AG10803 (cell line): ENCODE data around the gene KANSL2.

Experiments used
- DNase-seq: peaks from one replicate; pipeline ENCODE4 v3.0.0; 2010; ENCODE audit warnings: low read depth
- H3K4me3 ChIP-seq: 2 replicates; pipeline ENCODE4 v1.5.1; 2011; ENCODE audit warnings: mild to moderate bottlenecking, low read length, control low read depth
- TF ChIP-seq, protein P1 (sequence below): conservative IDR thresholded peaks from 2 replicates; pipeline ENCODE4 v1.5.1; 2011; ENCODE audit warnings: mild to moderate bottlenecking, low read length, control low read depth, inconsistent platforms

The KANSL2 gene

DNA sequence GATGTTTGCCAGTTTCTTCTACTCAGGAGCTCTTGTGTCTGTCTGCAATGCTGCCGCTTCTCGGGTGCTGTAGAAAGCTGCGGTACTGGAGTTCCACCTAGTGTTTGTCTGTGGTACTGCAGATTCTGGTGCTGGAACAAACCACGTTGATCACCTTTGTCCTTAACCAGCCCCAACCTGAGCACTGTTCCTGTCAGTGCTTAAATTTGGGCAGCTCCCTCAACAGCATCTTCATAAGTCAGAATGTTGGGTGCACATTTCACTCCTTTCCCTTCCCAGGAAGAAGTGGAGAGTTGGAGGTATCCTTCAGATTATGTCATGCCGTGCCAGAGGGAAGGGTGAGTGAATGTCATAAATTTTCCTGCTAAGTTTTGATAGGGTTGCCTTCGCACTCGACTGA is 63.5 kb downstream of the KANSL2 start:
- TF ChIP-seq, protein P1, sequence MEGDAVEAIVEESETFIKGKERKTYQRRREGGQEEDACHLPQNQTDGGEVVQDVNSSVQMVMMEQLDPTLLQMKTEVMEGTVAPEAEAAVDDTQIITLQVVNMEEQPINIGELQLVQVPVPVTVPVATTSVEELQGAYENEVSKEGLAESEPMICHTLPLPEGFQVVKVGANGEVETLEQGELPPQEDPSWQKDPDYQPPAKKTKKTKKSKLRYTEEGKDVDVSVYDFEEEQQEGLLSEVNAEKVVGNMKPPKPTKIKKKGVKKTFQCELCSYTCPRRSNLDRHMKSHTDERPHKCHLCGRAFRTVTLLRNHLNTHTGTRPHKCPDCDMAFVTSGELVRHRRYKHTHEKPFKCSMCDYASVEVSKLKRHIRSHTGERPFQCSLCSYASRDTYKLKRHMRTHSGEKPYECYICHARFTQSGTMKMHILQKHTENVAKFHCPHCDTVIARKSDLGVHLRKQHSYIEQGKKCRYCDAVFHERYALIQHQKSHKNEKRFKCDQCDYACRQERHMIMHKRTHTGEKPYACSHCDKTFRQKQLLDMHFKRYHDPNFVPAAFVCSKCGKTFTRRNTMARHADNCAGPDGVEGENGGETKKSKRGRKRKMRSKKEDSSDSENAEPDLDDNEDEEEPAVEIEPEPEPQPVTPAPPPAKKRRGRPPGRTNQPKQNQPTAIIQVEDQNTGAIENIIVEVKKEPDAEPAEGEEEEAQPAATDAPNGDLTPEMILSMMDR = peak; percentile 100
- DNase-seq = peak; percentile 72
- H3K4me3 ChIP-seq = no peak overlapping the region

DNA sequence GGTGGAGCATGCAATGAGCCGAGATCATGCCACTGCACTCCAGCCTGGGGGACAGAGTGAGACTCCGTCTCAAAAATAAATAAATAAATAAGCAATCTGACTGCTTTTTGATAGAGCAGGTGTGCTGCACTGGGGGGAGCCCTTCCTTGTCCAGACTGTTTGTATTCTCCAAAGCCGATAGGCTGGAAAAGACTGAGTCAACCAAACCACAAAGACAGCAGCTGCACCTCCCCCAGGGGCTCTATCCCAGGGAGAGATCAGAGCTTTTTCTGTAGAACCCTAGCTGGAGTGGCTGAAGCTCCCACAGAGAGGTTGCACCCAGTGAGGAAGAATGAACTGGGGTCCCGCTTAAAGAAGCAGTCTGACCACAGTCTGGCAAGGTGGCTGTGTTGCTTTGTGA is 66.4 kb downstream of the KANSL2 start:
- H3K4me3 ChIP-seq = no peak overlapping the region
- TF ChIP-seq, protein P1 = no peak
- DNase-seq = no peak

DNA sequence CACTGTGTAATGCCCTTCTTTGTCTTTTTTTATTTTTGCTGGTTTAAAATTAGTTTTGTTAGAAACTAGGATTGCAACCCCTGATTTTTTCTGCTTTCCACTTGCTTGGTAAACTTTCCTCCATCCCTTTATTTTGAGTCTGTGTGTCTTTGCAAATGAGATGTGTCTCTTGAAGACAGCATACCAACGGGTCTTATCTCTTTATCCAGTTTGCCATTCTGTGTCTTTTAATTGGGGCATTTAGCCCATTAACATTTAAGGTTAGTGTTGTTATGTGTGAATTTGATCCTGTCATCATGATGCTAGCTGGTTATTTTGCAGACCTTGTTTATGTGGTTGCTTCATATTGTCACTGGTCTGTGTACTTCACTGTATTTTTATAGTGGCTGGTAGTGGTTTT is 68.7 kb downstream of the KANSL2 start:
- DNase-seq = no peak
- TF ChIP-seq, protein P1 = no peak
- no peak overlapping the region for H3K4me3 ChIP-seq
